ENCODE results near the gene ACADM.
"Not testable (repeated sequence)": the region's sequence is repeated elsewhere in the genome, so short reads cannot be mapped to it uniquely, and the experiment has no call there.

The ACADM gene

DNA sequence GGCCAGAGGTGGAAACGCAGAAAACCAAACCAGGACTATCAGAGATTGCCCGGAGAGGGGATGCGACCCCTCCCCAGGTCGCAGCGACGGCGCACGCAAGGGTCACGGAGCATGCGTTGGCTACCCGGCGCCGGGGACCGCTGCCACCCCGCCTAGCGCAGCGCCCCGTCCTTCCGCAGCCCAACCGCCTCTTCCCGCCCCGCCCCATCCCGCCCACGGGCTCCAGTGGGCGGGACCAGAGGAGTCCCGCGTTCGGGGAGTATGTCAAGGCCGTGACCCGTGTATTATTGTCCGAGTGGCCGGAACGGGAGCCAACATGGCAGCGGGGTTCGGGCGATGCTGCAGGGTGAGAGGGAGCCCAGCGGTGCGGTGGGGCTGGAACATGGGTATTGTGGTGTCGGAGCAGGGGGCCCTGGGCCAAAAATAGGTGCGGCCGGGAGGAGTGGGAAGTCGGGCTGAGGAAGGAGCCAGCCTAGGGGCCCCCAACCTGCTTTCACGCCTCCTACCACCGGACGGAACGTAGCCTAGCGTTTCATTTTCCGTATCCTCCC, at the start of gene ACADM:
Gene ACADM, plus strand, starts transcription at position 238 of the 551 bp plus-strand sequence. Its CDS starts 79 bp downstream, at position 317.
- DNase-seq (ENCODE audit: low read depth) = peak; percentile 38
- peak within 1 kb of the TSS; percentile 88 for H3K4me3 ChIP-seq (ENCODE audit: low read depth, low read length)
- TF ChIP-seq, protein P1, sequence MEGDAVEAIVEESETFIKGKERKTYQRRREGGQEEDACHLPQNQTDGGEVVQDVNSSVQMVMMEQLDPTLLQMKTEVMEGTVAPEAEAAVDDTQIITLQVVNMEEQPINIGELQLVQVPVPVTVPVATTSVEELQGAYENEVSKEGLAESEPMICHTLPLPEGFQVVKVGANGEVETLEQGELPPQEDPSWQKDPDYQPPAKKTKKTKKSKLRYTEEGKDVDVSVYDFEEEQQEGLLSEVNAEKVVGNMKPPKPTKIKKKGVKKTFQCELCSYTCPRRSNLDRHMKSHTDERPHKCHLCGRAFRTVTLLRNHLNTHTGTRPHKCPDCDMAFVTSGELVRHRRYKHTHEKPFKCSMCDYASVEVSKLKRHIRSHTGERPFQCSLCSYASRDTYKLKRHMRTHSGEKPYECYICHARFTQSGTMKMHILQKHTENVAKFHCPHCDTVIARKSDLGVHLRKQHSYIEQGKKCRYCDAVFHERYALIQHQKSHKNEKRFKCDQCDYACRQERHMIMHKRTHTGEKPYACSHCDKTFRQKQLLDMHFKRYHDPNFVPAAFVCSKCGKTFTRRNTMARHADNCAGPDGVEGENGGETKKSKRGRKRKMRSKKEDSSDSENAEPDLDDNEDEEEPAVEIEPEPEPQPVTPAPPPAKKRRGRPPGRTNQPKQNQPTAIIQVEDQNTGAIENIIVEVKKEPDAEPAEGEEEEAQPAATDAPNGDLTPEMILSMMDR (IDR thresholded peaks at IDR 0.05; ENCODE audit: control insufficient read depth, extremely low read depth, insufficient read depth) = no peak

DNA sequence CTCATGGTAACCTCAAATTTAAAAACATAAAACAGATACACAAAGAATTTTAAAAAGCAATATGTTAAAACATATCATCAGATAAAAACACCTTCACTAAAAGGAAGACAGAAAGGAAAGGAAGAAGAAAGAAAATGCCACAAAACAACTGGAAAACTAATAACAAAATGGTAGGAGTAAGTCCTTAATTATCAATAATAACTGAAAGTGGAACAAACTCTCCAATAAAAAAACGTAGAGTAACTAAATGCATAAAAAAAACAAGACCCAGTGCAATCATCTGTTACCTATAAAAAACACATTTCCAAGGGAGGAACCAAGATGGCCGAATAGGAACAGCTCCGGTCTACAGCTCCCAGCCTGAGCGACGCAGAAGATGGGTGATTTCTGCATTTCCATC, 47.1 kb upstream of the ACADM start:
- no peak overlapping the region for H3K4me3 ChIP-seq (ENCODE audit: low read depth, low read length)
- no peak for DNase-seq (ENCODE audit: low read depth)
- TF ChIP-seq, protein P1 (IDR thresholded peaks at IDR 0.05; ENCODE audit: control insufficient read depth, extremely low read depth, insufficient read depth) = no peak

DNA sequence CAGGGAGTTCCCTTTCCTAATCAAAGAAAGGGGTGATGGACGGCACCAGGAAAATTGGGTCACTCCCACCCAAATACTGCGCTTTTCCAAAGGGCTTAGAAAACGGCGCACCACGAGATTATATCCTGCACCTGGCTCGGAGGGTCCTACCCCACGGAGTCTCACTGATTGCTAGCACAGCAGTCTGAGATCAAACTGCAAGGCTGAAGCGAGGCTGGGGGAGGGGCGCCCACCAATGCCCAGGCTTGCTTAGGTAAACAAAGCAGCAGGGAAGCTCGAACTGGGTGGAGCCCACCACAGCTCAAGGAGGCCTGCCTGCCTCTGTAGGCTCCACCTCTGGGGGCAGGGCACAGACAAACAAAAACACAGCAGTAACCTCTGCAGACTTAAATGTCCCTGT, 46.5 kb upstream of the ACADM start:
- H3K4me3 ChIP-seq (ENCODE audit: low read depth, low read length); DNase-seq (ENCODE audit: low read depth): not testable (repeated sequence)

DNA sequence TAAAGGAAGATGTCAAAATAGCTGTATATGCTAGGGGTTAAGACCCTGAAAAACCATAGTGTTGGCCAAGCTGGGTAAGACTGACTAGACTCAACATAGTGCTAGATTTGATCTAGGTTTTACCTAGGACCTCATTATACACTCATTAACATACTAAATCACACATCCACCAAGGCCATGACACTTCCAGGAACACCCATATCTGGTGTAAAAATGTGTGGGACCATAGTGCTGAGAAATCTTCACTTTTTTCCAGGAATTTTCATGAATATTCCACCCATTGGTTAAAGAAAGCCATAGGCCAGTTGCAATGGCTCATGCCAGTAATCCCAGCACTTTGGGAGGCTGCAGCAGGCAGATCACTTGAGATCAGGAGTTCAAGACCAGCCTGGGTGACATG, 34.0 kb upstream of the ACADM start:
- H3K4me3 ChIP-seq (ENCODE audit: low read depth, low read length) = no peak overlapping the region
- TF ChIP-seq, protein P1 (IDR thresholded peaks at IDR 0.05; ENCODE audit: control insufficient read depth, extremely low read depth, insufficient read depth) = no peak
- DNase-seq (ENCODE audit: low read depth) = no peak

DNA sequence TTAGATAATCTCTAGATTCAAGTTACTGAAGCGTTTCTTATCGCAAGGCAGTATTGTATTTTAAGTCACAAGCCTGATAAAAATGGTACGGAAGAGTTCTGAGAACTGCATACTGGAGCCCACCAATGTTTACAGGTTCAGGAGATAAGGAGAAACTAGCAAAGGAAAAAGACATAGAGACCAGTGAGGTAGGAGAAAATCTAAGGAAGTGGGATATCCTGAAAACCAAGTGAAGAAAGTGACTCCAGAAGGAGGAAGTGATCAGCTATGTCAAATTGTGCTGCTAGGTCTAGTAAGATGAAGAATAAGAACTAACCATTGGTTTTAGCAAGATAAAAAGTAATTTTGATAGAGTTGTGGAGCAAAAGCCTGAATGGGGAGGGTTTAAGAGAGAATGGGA, 31.0 kb upstream of the ACADM start:
- no peak for DNase-seq (ENCODE audit: low read depth)
- no peak overlapping the region for H3K4me3 ChIP-seq (ENCODE audit: low read depth, low read length)
- TF ChIP-seq, protein P1 (IDR thresholded peaks at IDR 0.05; ENCODE audit: control insufficient read depth, extremely low read depth, insufficient read depth) = no peak

DNA sequence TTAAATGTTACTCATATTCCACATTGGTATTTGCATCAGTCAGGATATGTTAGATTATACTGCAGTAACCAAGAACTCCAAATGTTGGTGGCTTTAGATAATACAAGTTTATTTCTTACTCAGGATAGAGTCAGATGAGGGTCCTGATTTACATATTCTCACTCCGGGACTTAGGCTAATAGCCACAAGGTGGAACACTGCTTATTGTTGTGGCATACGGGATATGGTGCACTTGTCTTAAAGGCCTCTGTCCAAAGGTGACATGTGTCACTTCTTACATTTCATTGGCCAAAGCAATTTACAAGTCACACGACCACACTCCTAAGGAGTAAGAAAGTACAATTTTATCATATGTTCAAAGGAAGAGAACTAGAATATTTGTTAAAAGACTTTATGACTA, 28.5 kb upstream of the ACADM start:
- TF ChIP-seq, protein P1 (IDR thresholded peaks at IDR 0.05; ENCODE audit: control insufficient read depth, extremely low read depth, insufficient read depth) = no peak
- no peak overlapping the region for H3K4me3 ChIP-seq (ENCODE audit: low read depth, low read length)
- no peak for DNase-seq (ENCODE audit: low read depth)

DNA sequence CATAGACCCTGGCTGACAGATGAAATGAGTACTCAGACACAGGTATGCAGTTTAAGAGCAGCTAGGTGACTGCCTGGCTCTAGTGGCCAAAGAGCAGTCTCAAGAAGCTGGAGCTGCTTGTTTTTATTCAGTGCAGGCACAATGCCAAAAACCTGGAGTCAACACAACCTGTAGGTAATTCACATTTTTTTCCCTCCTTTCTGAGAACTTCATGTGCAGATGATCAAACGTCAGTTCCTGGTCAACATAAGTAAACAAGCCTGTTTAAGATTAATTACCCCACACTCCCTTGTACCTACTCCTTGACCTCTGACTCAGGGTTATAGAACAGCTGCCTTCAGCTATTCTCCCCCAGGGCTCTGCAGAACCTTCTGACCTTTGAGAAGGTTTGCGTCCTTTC, 17.3 kb upstream of the ACADM start:
- TF ChIP-seq, protein P1 (IDR thresholded peaks at IDR 0.05; ENCODE audit: control insufficient read depth, extremely low read depth, insufficient read depth) = no peak
- no peak for DNase-seq (ENCODE audit: low read depth)
- H3K4me3 ChIP-seq (ENCODE audit: low read depth, low read length) = no peak overlapping the region
